Fibroblast of gingiva (primary cell): ENCODE data around the gene LRMDA.

Experiments used
- DNase-seq: peaks from one replicate; pipeline ENCODE4 v3.0.0-alpha.2; 2011; ENCODE audit warnings: low read depth

The LRMDA gene

GRCh38 chr10:76209135-76209534 is 777.7 kb downstream of the LRMDA start:
- peak; percentile 31 for DNase-seq

- DNase-seq, result no peak
Measured at GRCh38 chr10:76210211-76210610, 778.8 kb downstream of the LRMDA start.

- DNase-seq, result no peak
Measured at GRCh38 chr10:76211691-76212090, 780.3 kb downstream of the LRMDA start.

GRCh38 chr10:76213876-76214275 is 782.5 kb downstream of the LRMDA start:
- DNase-seq, result no peak

- DNase-seq, result no peak
Measured at GRCh38 chr10:76218035-76218434, 786.6 kb downstream of the LRMDA start.

- DNase-seq, result no peak
Measured at GRCh38 chr10:76229341-76229740, 797.9 kb downstream of the LRMDA start.

- no peak for DNase-seq
Measured at GRCh38 chr10:76230921-76231285, 799.5 kb downstream of the LRMDA start.

- DNase-seq, result no peak
Measured at GRCh38 chr10:76231286-76231934, 800.0 kb downstream of the LRMDA start.

GRCh38 chr10:76234499-76235226 is 803.2 kb downstream of the LRMDA start:
- no peak for DNase-seq

GRCh38 chr10:76236356-76236755 is 804.9 kb downstream of the LRMDA start:
- no peak for DNase-seq

- no peak for DNase-seq
Measured at GRCh38 chr10:76242956-76243355, 811.5 kb downstream of the LRMDA start.

GRCh38 chr10:76244061-76244686 is 812.8 kb downstream of the LRMDA start:
- DNase-seq, result no peak

GRCh38 chr10:76245951-76246495 is 814.6 kb downstream of the LRMDA start:
- DNase-seq, result no peak

GRCh38 chr10:76248649-76249200 is 817.3 kb downstream of the LRMDA start:
- DNase-seq, result no peak

- no peak for DNase-seq
Measured at GRCh38 chr10:76251841-76252671, 820.6 kb downstream of the LRMDA start.

GRCh38 chr10:76252733-76253132 is 821.3 kb downstream of the LRMDA start:
- DNase-seq, result no peak

- DNase-seq, result no peak
Measured at GRCh38 chr10:76255241-76255640, 823.8 kb downstream of the LRMDA start.

- no peak for DNase-seq
Measured at GRCh38 chr10:76257816-76258215, 826.4 kb downstream of the LRMDA start.

GRCh38 chr10:76265441-76266113 is 834.2 kb downstream of the LRMDA start:
- DNase-seq, result no peak

- no peak for DNase-seq
Measured at GRCh38 chr10:76268530-76268929, 837.1 kb downstream of the LRMDA start.

- DNase-seq, result no peak
Measured at GRCh38 chr10:76268954-76269353, 837.5 kb downstream of the LRMDA start.
